GM12875 (cell line): ENCODE results near the gene TRABD2B.

Experiments
- H3K4me3 ChIP-seq: one replicate; pipeline ENCODE4 v1.5.1; 2011; ENCODE audit warnings: low read depth, low read length, control low read depth
- CTCF ChIP-seq: IDR thresholded peaks from 2 replicates; pipeline ENCODE4 v1.5.1; 2011; ENCODE audit warnings: low read depth, mild to moderate bottlenecking, control low read depth, inconsistent platforms, low read length, moderate library complexity, borderline replicate concordance; ENCODE audit not compliant: insufficient read depth

TRABD2B gene

GRCh38 chr1:47866601-47867437 is 130.4 kb downstream of the TRABD2B start:
- TF ChIP-seq CTCF: no peak
- H3K4me3 ChIP-seq: no peak overlapping the region

GRCh38 chr1:47865881-47866535 is 131.2 kb downstream of the TRABD2B start:
- no peak for TF ChIP-seq CTCF
- no peak overlapping the region for H3K4me3 ChIP-seq

GRCh38 chr1:47859092-47859743 is 138.0 kb downstream of the TRABD2B start:
- no peak for TF ChIP-seq CTCF

GRCh38 chr1:47856996-47857395 is 140.2 kb downstream of the TRABD2B start:
- no peak for TF ChIP-seq CTCF
- H3K4me3 ChIP-seq: no peak overlapping the region

More at GRCh38 chr1:47859092-47859743, 138.0 kb downstream of the TRABD2B start:
- H3K4me3 ChIP-seq: no peak overlapping the region

- no peak for TF ChIP-seq CTCF
- no peak overlapping the region for H3K4me3 ChIP-seq
These were observed 142.0 kb downstream of the TRABD2B start for GRCh38 chr1:47855230-47855629.

- H3K4me3 ChIP-seq: no peak overlapping the region
- TF ChIP-seq CTCF: no peak
These were observed 142.5 kb downstream of the TRABD2B start for GRCh38 chr1:47854552-47855144.

- H3K4me3 ChIP-seq: no peak overlapping the region
These were observed 143.3 kb downstream of the TRABD2B start for GRCh38 chr1:47853852-47854251.

More at GRCh38 chr1:47853852-47854251, 143.3 kb downstream of the TRABD2B start:
- no peak for TF ChIP-seq CTCF
